Kidney (tissue), 14 donors: ENCODE results near the gene PTPRQ. TPM values are rescaled to one million over a fixed set of nuclear protein-coding genes. Genes with fewer than 3 reads are reported as not detected.

ENCODE experiments used
- DNase-seq, 5 donors: peaks; one replicate each; pipeline ENCODE4 v3.0.0-alpha.2; 2013 to 2020
- FAIRE-seq: peaks from 2 replicates; lab custom pipeline; 2012; peaks lifted over from hg19 to GRCh38; lab: Jason Lieb, UNC
- H3K27ac ChIP-seq, 2 donors: one replicate each; pipeline ENCODE4 v1.7.0; 2013; ENCODE audit warnings: low read depth in 2 of 2, low read length in 2 of 2, inconsistent platforms in 1 of 2
- H3K27me3 ChIP-seq: one replicate; pipeline ENCODE4 v1.7.1; 2013; ENCODE audit warnings: low read length, inconsistent platforms; ENCODE audit not compliant: control insufficient read depth, insufficient read depth
- H3K36me3 ChIP-seq, 3 donors: one replicate each; pipeline versions ENCODE4 v1.7.0 to v1.7.1; 2013; ENCODE audit warnings: low read length in 3 of 3, control low read depth in 1 of 3, inconsistent platforms in 1 of 3; ENCODE audit not compliant: insufficient read depth in 3 of 3, control insufficient read depth in 2 of 3
- H3K4me1 ChIP-seq, 3 donors: one replicate each; pipeline versions ENCODE4 v1.7.0 to v1.7.1; 2013; ENCODE audit warnings: low read length in 3 of 3, inconsistent platforms in 1 of 3, low read depth in 1 of 3; ENCODE audit not compliant: control insufficient read depth in 2 of 3, insufficient read depth in 2 of 3
- H3K4me3 ChIP-seq, 3 donors: one replicate each; pipeline versions ENCODE4 v1.7.0 to v1.8.1; 2013; ENCODE audit warnings: low read length in 3 of 3, control low read depth in 1 of 3, inconsistent platforms in 1 of 3
- H3K9ac ChIP-seq, 3 donors: one replicate each; pipeline versions ENCODE4 v1.7.0 to v1.7.1; 2013; ENCODE audit warnings: low read length in 3 of 3, control low read depth in 1 of 3, inconsistent platforms in 1 of 3
- H3K9me3 ChIP-seq, 3 donors: one replicate each; pipeline versions ENCODE4 v1.7.0 to v1.7.1; 2013; ENCODE audit warnings: low read length in 3 of 3, control low read depth in 1 of 3, inconsistent platforms in 1 of 3; ENCODE audit not compliant: control insufficient read depth in 2 of 3, insufficient read depth in 1 of 3
- intact Hi-C: fragments of 100-400 bp; cut with DNase I; formaldehyde crosslinking; loops from one replicate; pipeline ENCODE4 v1.11.1; 2022
- polyA plus RNA-seq: library from polyadenylated mRNA; stranded (reverse); fragments of 350-450 nt; fragmentation: Illumina TruSeq; extraction: RNeasy Lipid Tissue Mini Kit (QIAGEN cat#74804); gene quantifications from one replicate; pipeline ENCODE4 v1.2.3, GENCODE V29; 2014; ENCODE audit warnings: low read depth, low replicate concordance; ENCODE audit not compliant: insufficient read depth
- total RNA-seq: library from RNA; stranded (reverse); fragmentation: NEBNext Ultra II Directional; extraction: Animal tissue kit (Norgen Biotek cat#: 25700); gene quantifications from one replicate; pipeline ENCODE4 v1.2.1, GENCODE V29; 2021
- TF ChIP-seq, protein P1 (sequence below): IDR thresholded peaks from 3 replicates; pipeline ENCODE4 v1.5.1; 2012; ENCODE audit warnings: mild to moderate bottlenecking, moderate library complexity, borderline replicate concordance; ENCODE audit not compliant: insufficient read depth; ENCODE audit errors: extremely low read depth
- donor health status: control.
- donor health status: control.
- donor health status: control.
- donor health status: control.
- donor health status: control.
- donor health status: DM: yes; HTN: yes; CAD: no.
- donor health status: Normal renal cell carcinoma (clear cell type).

Gene PTPRQ
- total and polyA plus RNA-seq, 2 donors from 2014 or later = 0.25 to 3.1 TPM

- Histone ChIP-seq H3K36me3 (no peaks in the 10 kb centered on the region), H3K27me3 (peaks cover 41% of the 10 kb centered on the region), H3K27ac (no peak overlapping the region), H3K9ac (no peak overlapping the region), H3K9me3 (no peaks in the 10 kb centered on the region), H3K4me1 (peaks cover 0 to 3% (median 0%) of the 10 kb centered on the region in 3 donors), H3K4me3 (no peak overlapping the region)
- TF ChIP-seq, protein P1, sequence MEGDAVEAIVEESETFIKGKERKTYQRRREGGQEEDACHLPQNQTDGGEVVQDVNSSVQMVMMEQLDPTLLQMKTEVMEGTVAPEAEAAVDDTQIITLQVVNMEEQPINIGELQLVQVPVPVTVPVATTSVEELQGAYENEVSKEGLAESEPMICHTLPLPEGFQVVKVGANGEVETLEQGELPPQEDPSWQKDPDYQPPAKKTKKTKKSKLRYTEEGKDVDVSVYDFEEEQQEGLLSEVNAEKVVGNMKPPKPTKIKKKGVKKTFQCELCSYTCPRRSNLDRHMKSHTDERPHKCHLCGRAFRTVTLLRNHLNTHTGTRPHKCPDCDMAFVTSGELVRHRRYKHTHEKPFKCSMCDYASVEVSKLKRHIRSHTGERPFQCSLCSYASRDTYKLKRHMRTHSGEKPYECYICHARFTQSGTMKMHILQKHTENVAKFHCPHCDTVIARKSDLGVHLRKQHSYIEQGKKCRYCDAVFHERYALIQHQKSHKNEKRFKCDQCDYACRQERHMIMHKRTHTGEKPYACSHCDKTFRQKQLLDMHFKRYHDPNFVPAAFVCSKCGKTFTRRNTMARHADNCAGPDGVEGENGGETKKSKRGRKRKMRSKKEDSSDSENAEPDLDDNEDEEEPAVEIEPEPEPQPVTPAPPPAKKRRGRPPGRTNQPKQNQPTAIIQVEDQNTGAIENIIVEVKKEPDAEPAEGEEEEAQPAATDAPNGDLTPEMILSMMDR = no peak
- FAIRE-seq (no peak), DNase-seq (peak in 1 of 5 donors; percentile 30)
- intact Hi-C loops = no loop called here
Measured at GRCh38 chr12:80715713-80716249, 271.7 kb downstream of the PTPRQ start.

GRCh38 chr12:80716696-80717469 is 272.8 kb downstream of the PTPRQ start, which contains the start of gene MYF5:
MYF5 (plus strand) TSS chr12:80716912; CDS start chr12:80717064, 152 bp downstream.
- Histone ChIP-seq H3K4me1 (peaks cover 0 to 3% (median 0%) of the 10 kb centered on the region in 3 donors), H3K9ac (no peak within 1 kb of the TSS), H3K9me3 (no peaks in the 10 kb centered on the region), H3K27me3 (peaks cover 36% of the 10 kb centered on the region), H3K36me3 (no peaks in the 10 kb centered on the region), H3K27ac (no peak within 1 kb of the TSS), H3K4me3 (no peak within 1 kb of the TSS)
- TF ChIP-seq, protein P1 = no peak
- FAIRE-seq (no peak), DNase-seq (peak in 2 of 5 donors; percentile 6 to 56)
- intact Hi-C loops = no loop called here

- Histone ChIP-seq H3K9me3 (no peaks in the 10 kb centered on the region), H3K4me3 (no peak overlapping the region), H3K9ac (no peak overlapping the region), H3K27ac (no peak overlapping the region), H3K4me1 (peaks cover 0 to 3% (median 0%) of the 10 kb centered on the region in 3 donors), H3K27me3 (peaks cover 34% of the 10 kb centered on the region), H3K36me3 (no peaks in the 10 kb centered on the region)
- DNase-seq (no peak), FAIRE-seq (no peak)
- intact Hi-C loops = no loop called here
- TF ChIP-seq, protein P1 = no peak
Measured at GRCh38 chr12:80717856-80718255, 273.8 kb downstream of the PTPRQ start.
